ENCODE measurements around the gene NUCB1. TPM values are rescaled to one million over a fixed set of nuclear protein-coding genes. Genes with fewer than 3 reads are reported as not detected.

The NUCB1 gene
- total and polyA plus RNA-seq, 9 of the 15 experiments (the other 6 are each of a cell fraction or from before 2014, with no cell fraction given): 3.1 to 153 (median 71.7) TPM

- TF ChIP-seq ZNF518B (CRISPR knock-in tag; IDR thresholded peaks at IDR 0.05): no peak
- TF ChIP-seq POLR3G (IDR thresholded peaks at IDR 0.05; ENCODE audit: extremely low read depth, insufficient read length, insufficient replicate concordance): no peak
- no peak for TF ChIP-seq ZFPM2 (CRISPR knock-in tag; IDR thresholded peaks at IDR 0.05)
- peak in 1 of 2 experiments; percentile 27; a peak in 1 of 4 replicates for TF ChIP-seq HDAC1 (IDR thresholded peaks at IDR 0.05)
- peak; percentile 18; the same call in 1 of the 2 replicates for TF ChIP-seq MXI1 (IDR thresholded peaks at IDR 0.05; ENCODE audit: low read depth, low read length)
- TF ChIP-seq PHB2 (IDR thresholded peaks at IDR 0.05; ENCODE audit: low read depth): no peak
- TF ChIP-seq GTF2E2 (tag; IDR thresholded peaks at IDR 0.05): no peak
- peak; percentile 47; the same call in 1 of the 2 replicates for TF ChIP-seq POLR2AphosphoS5 (IDR thresholded peaks at IDR 0.05; ENCODE audit: control insufficient read depth, insufficient read depth, low read depth, low read length)
- TF ChIP-seq, protein P1, sequence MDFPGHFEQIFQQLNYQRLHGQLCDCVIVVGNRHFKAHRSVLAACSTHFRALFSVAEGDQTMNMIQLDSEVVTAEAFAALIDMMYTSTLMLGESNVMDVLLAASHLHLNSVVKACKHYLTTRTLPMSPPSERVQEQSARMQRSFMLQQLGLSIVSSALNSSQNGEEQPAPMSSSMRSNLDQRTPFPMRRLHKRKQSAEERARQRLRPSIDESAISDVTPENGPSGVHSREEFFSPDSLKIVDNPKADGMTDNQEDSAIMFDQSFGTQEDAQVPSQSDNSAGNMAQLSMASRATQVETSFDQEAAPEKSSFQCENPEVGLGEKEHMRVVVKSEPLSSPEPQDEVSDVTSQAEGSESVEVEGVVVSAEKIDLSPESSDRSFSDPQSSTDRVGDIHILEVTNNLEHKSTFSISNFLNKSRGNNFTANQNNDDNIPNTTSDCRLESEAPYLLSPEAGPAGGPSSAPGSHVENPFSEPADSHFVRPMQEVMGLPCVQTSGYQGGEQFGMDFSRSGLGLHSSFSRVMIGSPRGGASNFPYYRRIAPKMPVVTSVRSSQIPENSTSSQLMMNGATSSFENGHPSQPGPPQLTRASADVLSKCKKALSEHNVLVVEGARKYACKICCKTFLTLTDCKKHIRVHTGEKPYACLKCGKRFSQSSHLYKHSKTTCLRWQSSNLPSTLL (IDR thresholded peaks at IDR 0.05): no peak
- peak; percentile 41; the same call in 1 of the 2 replicates for TF ChIP-seq SMAD4 (CRISPR knock-in tag; conservative IDR thresholded peaks at IDR 0.05)
- TF ChIP-seq ATF4 (CRISPR knock-in tag; IDR thresholded peaks at IDR 0.05): no peak
- TF ChIP-seq ZNF263 (CRISPR knock-in tag; IDR thresholded peaks at IDR 0.05; ENCODE audit: borderline replicate concordance): no peak
- TF ChIP-seq DPF2 (IDR thresholded peaks at IDR 0.05): peak; percentile 57; the same call in 1 of the 2 replicates
- no peak for TF ChIP-seq TAF7 (tag; IDR thresholded peaks at IDR 0.05)
- no peak for TF ChIP-seq SLC30A9 (CRISPR knock-in tag; IDR thresholded peaks at IDR 0.05)
- peak; percentile 52 for TF ChIP-seq HDAC2 (IDR thresholded peaks at IDR 0.05)
- no peak for TF ChIP-seq ZBTB11 (CRISPR knock-in tag; IDR thresholded peaks at IDR 0.05)
- peak; percentile 21 for TF ChIP-seq TBP (optimal IDR thresholded peaks at IDR 0.05; ENCODE audit: low read depth, low read length)
- peak; percentile 74; the same call in 1 of the 2 replicates for TF ChIP-seq NCOR1 (IDR thresholded peaks at IDR 0.05)
These were observed 32.9 kb upstream of the NUCB1 start (continued) for GRCh38 chr19:48867123-48867745.
